T-helper 1 cell treated with Interleukin-12 subunit alpha and Interleukin-12 subunit beta and Interleukin-4 antibody, amounts not matched to agents 30 ng/mL and 1 ng/mL, for 36 hours (primary cell): Measurements from ENCODE around the gene RIPOR2. TPM values are rescaled to one million over a fixed set of nuclear protein-coding genes. Genes with fewer than 3 reads are reported as not detected.
"Not testable (repeated sequence)": the region's sequence is repeated elsewhere in the genome, so short reads cannot be mapped to it uniquely, and the experiment has no call there.

Source experiments
- intact Hi-C: fragments of 100-400 bp; cut with micrococcal nuclease; formaldehyde crosslinking; loops from one replicate; pipeline ENCODE4 v1.15.1; 2024
- total RNA-seq: library from RNA; stranded (reverse); gene quantifications from 2 replicates; pipeline ENCODE4 v1.2.3, GENCODE V29; 2022

RIPOR2 gene
- total RNA-seq, 1 donor from 2014 or later = 214 TPM

DNA sequence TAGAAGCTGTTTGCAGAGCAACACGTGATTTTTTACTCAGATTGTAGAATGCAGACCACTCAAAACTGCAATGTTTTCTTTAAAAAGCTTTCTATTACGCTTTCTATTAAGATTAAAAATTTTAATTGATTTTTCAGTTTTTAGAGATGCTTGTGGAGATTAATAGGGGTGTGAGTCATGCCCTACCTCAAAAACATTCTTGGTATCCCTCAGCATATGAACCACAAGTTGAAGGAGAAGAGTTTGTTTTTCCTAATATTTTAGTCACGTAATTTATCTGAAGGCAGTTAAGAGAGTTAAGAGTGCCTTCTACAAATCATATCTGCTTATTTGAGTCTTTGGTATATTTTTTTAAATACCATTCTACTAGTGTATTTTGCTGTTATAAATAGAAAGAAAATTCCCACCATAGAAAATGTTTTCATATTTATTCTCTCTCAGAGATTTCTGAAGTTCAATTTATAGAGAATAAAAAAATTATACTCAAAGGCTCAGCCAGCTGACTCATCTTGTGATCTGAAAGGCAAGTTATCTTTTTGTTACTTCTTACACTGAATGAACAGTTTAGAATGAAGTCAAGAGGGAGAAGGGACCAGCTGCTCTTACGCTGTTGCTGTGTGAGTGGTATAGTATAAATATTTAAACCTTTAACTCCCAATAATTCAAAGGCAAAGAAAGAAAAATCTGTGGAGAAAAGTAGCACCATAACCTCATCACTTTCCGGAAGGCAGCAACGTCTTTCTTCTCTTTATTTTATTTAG lies 7.6 kb downstream of the RIPOR2 start:
- intact Hi-C loops = loop anchor here (1.0 kb wide), 1 partner anchor 8 kb away; no protein-coding TSS in a partner anchor

DNA sequence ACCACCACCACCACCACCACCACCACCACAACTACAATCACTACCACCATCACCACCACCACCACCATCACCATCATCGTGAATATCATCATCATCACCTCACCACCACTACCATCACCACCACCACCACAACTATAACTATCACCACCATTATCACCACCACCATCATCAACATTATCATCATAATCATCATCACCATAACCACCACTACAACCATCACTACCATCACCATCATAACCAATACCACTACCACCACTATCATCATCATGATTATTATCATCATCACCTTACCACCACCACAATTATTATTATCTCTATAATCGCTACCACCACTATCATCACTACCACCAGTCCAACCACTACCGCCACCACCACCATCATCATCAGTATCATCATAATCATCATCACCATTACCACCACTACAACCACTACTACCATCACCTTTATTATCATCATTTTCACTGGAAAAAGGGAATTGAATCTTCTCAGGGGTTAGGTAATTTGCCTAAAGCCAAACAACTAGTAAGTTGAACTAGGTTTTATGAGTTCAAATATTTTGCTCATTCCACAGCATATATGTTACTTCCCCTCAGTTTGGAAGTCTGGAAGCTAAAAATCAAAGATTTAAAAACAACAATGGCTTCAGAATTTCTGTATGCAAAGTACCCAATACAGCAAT lies 8.3 kb downstream of the RIPOR2 start:
- intact Hi-C loops = no loop called here

DNA sequence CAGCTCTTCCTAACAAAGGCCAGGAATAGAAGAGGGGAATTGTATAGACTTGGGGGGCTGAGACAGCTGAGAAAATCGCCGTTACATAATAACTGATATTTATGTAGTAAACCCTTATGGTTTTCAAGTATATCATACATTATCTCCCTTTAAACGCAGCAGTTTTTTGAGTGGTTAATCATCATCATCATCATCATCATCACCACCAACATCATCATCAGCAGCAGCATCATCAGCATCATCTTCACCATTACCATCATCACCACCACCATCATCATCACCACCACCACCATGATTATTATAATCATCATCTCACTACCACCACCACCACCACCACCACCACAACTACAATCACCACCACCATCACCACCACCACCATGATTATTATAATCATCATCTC lies 9.1 kb downstream of the RIPOR2 start:
- intact Hi-C loops = loop anchor here (1.0 kb wide), 1 partner anchor 8 kb away; no protein-coding TSS in a partner anchor

DNA sequence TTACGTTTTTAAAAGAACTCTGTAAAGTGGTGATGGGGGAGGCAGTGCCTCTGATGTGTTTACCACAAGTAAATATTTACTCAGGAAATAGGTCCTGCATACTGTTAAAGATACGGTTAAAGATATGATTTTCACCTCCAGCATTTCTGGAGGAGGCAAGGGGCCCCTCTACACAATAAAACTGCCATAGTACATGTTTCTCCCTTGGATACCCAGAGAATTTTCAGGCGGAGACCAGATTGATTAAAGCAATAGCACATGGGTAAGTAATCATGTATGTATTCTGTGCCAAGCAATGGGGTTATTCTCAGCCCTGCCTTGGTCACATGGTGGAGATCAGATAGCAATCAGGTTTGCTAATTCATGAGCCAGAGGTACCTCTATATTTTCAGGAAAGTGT lies 9.6 kb downstream of the RIPOR2 start:
- intact Hi-C loops = loop anchor here (1.0 kb wide), 1 partner anchor 8 kb away; no protein-coding TSS in a partner anchor

DNA sequence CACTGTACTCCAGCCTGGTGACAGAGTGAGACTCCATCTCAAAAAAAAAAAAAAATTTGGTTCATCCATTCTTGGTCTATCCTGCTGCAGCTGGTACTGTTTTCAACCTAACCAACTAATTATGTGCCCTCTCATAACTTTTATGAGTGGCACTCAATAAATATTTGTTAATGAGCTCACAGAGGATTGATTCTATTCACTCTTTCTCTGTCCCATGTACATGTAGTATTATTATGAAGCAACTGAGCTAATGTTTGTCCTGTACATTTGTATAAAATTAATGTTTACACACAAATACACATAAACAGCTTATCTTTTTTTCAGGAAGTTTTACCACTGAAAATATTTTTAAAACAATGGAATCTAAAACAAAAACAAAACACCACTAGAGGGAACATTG lies 10.1 kb downstream of the RIPOR2 start:
- intact Hi-C loops = loop anchor here (1.0 kb wide), 1 partner anchor 7 kb away; no protein-coding TSS in a partner anchor

GRCh38 chr6:24924580-24925356 lies 11.0 kb downstream of the RIPOR2 start:
- intact Hi-C loops = loop anchor here (1.0 kb wide), 1 partner anchor 8 kb away; no protein-coding TSS in a partner anchor

- intact Hi-C loops = loop anchor here (1.0 kb wide), 1 partner anchor 8 kb away; no protein-coding TSS in a partner anchor
Measured at GRCh38 chr6:24923885-24924401, 11.8 kb downstream of the RIPOR2 start.

DNA sequence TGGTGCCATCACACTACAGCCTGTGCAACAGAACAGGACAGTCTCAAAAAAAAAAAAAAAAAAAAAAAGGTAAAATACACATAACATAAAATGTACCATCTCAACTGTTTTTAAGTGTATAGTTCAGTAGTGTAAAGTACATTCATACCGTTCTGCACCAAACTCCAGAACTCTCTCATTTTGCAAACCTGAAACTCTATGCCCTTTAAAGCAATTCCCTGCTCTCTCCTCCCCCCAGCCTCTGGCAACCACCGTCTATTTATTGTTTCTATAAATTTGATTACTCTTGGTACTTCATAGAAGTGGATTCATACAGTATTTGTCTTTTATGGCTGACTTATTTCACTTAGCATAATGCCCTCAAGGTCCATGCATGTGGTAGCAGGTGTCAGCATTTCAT lies 12.9 kb downstream of the RIPOR2 start:
- intact Hi-C loops = no loop called here

GRCh38 chr6:24922170-24922569 lies 13.6 kb downstream of the RIPOR2 start:
- intact Hi-C loops = no loop called here

DNA sequence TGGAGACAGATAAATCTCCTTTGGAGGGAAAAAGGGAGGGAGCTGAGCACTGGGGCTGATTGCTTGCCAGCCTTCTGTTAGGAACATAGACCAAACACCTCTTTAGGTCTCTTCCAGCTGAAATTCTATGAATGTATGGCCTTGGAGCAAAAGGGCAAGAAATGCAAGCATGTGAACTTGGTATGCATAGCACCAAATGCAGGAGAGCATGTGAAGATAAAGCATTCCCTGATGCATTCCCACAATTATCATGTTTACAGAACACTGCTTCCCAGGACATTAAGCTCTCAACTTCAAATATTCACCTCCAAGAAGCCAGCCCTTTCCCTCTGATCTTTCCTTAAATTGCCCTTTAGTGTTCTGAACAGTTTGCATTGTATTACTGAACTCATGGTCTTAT lies 15.6 kb downstream of the RIPOR2 start:
- intact Hi-C loops = no loop called here

DNA sequence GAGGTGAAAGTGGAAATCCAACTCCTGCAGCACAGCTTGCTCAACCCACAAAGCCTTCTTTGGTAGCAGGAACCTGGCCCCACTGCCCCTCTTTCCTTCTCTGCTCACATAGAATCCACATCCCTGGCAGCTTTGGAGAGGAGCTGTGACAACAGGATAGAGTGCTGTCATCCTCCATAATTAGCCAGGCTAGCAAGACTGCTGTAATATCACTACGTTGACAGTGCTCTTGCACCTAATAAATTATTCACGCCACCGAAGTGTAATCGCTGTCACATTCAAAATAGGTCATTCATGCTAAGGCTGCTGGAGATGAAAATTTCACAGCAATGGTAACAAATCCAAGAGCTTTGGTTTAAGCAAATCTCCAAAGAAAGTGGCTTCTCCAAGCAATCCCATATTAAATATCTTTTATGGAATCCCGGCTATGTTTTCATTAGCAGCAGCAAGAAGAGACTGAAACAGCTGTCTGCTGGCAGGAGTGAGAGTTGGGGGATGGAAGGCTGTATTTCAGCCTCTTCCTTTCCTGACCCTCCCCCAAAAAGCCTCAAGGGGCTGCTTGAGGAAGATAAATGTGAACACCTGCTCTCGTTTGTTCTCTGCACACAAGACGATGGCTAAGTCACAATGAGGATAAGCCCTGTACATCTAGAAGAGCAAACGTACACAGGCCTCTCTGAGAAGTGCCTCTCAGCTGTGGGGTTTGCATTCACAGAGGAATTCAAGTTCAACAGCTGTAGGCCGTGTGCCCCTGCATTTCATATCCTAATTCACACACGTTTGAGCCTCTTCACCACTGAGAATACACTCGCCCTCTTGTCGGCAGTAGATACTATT lies 16.5 kb downstream of the RIPOR2 start:
- intact Hi-C loops = loop anchor here (1.0 kb wide), 1 partner anchor 8 kb away; no protein-coding TSS in a partner anchor

DNA sequence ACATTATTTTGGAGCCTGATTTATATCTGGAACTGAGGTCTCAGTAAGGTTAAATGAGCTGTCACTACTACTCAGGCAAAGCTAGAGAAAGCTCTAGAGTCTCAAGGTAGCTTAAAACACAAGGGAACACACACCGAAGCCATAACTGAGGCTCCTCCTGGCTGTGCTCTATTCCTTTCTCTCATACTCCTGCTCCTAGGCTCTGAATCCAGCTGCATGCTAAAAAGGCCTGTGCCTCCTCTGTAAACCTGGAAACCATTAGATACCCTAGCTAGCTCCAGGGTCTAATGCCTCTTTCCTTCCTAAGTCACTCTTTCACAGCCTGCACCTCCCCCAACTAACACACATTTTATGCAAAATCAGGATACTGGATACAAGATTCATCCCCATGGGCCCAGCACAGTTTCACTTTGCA lies 17.1 kb downstream of the RIPOR2 start:
- intact Hi-C loops = loop anchor here (1.0 kb wide), 2 partner anchors 7 to 8 kb away; no protein-coding TSS in a partner anchor

- intact Hi-C loops = no loop called here
Measured at GRCh38 chr6:24916496-24916895, 19.3 kb downstream of the RIPOR2 start.

DNA sequence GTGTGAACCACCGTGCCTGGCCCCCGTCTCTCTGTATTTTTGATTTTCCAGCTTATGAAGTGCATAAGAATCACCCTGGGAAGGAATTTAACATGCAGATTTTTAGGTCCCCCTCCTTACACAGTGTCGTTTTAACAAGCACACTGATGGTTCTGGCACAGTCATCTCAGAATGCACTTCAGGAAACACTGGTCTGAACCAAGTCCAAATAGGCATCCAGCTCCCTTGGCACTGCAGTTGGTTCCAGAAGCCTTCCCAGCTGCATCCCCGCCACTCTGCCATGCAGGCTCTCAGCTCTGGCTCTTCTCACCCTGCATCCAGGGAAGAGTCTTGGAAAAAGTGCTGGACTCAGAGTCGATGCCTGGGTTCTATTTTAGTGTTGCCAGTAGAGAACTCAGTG lies 20.1 kb downstream of the RIPOR2 start:
- intact Hi-C loops = no loop called here

GRCh38 chr6:24914082-24914481 lies 21.7 kb downstream of the RIPOR2 start:
- intact Hi-C loops = not testable (repeated sequence)

- intact Hi-C loops = loop anchor here (1.0 to 2.0 kb wide), 3 partner anchors 7 to 24 kb away; no protein-coding TSS in a partner anchor
Measured at GRCh38 chr6:24911796-24912382, 23.9 kb downstream of the RIPOR2 start.

- intact Hi-C loops = loop anchor here (1.0 to 2.0 kb wide), 3 partner anchors 8 to 25 kb away; no protein-coding TSS in a partner anchor
Measured at GRCh38 chr6:24910961-24911725, 24.6 kb downstream of the RIPOR2 start.

GRCh38 chr6:24910331-24910960 lies 25.3 kb downstream of the RIPOR2 start:
- intact Hi-C loops = loop anchor here (2.0 kb wide), 1 partner anchor 22 kb away; no protein-coding TSS in a partner anchor
